ENCODE measurements around the gene TREML2.

DNA sequence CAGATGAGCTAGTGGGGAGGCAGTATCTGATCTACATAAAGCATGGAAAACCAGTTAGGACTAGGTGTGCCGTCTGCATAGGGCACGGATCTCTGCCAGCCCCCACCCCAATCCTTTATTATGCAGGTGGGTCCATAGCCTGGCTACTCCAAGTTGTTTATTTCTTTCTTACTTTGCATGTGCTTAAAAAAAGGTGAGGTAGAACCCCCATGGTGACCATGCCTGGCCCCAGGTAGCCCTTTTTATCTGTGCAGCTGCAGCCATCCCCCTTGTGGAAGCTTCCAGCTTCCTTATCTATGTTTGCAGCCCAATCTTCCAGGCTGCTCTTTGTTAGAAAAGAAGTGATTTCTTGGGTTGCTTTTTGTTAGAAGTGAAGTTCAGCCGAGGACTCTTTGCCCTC, 29.0 kb downstream of the TREML2 start:
- no peak for TF ChIP-seq CTCF (optimal IDR thresholded peaks at IDR 0.05 in 1 of 3, IDR thresholded peaks at IDR 0.05 in 1 of 3, conservative IDR thresholded peaks at IDR 0.05 in 1 of 3; ENCODE audit: extremely low read depth in 1 of 3, insufficient read depth in 2 of 3, low read length in 3 of 3)
- no peak for TF ChIP-seq EZH2 (IDR thresholded peaks at IDR 0.05; ENCODE audit: low read length)
